AG20443 (cell line): ENCODE measurements around the gene ZC3H12D.
"Not testable (repeated sequence)": the region's sequence is repeated elsewhere in the genome, so short reads cannot be mapped to it uniquely, and the experiment has no call there.

Experiments used
- DNase-seq: peaks from one replicate; pipeline ENCODE4 v3.0.0; 2012; ENCODE audit warnings: low spot score, mixed read lengths

ZC3H12D gene

DNA sequence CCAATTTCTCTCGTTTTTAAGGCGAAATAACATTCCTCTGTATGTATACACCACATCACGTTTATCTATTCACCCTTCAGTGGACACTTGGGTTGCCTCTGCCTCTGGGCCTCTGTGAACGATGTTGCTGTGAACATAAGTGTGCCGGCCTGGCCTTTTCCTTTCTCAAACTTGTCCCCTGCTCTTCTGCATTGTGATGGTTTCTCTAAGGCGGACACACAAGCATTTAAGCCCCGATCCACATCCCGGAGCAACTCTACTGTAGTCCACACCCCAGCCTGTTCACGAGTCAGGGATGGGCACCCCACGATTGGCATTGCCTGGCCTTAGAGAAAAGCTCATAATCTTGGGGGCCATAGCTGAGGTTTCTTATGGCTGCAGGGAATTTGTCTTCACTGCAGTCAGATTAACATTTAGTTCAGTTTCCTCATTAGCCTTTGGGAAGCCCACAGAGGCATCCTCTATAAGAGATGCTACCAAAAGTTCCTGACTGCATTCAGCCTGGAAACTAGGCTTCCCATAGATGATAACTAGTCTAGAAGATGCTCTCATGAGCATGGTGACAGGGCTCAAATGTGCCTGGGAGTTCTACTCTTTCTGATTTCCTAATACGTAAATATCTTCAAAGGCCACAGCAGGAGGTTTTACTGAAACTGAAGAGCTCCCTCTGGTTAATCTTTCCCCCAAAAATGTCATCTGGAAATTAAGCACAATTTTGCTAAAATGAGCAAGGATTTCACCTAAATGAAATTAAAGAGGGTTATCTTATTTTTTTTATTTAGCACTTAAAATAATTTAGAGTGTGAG is 762 bp downstream of the ZC3H12D start:
- DNase-seq, result no peak

DNA sequence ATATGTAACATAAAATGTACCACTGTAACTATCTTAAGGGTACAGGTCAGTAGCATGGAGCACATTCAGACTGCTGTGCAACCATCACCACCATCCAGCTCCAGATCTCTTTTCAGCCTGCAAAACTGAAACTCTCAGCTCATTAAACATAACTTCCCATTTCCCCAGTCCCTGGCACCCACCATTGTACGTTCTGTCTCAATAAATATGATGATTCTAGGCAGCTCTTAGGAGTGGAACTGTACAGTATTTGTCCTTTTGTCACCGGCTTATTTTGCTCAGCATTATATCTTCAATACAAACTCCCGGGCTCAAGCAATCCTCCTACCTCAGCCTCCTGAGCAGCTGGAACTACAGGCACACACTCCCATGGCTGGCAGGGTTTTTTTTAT is 1.5 kb downstream of the ZC3H12D start:
- DNase-seq, result no peak

DNA sequence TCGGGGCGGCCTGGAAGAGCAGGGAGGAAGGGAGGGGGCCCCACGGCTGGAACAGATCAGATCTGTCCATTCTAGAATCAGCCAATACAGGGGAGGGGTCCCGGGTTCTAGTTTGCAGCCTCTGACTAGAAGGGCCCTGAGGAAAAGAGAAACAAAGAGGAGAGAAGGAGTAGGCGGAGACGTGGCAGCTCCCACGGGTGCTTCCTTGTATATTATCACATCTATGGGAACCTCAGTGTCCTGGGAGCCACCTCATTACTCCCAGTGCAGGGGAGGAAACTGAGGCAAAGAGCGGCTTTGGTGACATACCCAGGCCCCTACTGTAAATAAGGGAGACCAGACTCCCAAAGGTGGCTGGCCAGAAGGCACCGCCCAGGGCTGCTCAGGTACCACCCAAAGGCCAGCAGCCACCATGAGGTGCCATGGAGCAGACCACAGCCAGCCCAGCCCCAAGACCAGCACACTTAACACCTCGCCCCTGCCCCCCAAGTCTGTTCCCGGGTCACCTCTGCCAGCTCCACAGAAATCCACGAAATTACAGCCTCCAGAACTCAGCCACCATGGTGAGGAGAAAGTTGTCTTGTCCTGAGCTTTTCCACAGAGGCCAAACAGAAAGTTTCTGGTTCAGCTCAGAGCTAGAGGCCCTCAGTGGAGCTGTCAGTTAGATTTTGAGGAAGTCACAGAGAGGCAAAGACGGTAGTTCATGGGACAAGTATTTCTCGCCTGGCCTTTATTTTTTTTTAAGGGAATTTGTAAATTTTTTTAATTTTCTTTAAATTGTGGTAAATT is 2.1 kb downstream of the ZC3H12D start:
- no peak for DNase-seq

DNA sequence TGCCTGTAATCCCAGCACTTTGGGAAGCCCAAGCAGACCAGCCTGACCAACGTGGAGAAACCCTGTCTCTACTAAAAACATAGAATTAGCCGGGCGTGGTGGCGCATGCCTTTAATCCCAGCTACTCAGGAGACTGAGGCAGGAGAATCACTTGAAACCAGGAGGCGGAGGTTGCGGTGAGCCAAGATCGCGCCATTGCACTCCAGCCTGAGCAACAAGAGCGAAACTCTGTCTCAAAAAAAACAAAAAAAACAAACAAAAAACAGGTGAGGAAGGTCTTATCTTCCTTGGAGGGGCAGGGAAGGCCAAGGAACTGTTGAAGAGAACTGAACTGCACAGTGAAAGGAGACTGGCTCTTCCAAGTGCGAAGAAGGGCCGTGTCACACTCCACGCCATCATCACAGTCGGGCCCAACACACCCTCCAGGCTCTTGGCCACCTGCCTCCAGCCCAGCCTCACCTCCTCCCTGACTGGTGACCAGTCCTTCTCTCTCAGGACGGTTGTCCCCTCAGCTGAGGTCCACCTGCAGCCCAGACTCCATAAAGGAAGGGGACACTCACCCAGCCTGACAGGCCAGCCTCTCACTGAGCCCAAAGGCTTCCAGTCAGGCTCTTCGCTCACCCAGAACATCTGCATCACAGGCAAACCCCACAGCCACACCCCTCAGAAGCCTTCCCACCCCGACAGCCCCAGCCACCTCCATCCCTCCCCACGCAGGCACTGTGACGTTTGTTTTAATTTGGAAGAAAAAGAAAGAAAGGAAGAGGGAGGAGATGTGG is 4.1 kb downstream of the ZC3H12D start:
- no peak for DNase-seq

DNA sequence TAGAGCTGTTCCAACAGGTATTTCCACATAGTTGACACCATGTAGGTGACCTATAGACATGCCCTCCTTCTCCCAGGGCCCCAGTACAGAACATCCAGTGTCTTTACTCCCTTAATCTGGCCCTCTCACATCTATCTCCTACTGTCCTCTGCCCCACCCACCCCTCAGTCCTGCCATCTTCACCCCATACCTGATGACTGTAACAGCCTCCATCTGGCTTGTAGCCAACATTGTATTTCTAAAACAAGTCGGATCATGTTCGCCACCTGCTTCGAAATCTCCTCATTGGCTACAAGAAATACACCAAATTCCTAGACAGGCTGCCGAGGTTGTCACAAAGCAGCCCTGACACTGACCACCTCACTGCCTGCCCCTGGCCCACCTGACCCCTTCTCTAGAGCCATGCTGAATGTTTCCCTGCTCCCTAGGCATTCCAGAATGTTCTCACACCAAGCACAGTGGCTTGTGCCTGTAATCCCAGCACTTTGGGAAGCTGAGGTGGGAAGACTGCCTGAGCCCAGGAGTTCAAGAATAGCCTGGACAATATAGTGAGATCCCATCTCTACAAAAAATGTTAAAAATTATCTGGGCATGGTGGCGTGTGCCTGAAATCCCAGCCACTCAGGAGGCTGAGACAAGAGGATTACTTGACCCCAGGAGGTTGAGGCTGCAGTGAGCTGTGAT is 6.0 kb downstream of the ZC3H12D start:
- DNase-seq, result no peak

DNA sequence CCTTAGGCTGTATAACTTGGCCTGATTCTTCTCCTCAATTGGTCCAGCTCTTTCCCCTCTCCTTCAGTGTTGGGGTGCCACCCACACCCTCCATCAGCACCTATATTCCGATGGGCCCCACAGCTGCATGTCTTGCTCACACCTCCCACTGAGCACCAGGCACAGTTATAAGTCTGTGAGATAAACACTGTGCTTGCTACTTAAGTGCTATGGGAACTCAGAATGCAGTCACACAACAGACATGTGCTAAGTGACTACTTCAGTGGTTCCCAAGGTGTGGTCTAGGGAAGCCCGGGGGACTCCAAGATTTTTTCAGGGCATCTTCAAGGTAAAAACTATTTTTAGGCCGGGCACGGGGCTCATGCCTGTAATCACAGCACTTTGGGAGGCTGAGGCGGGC is 7.3 kb downstream of the ZC3H12D start:
- DNase-seq, result peak; percentile 5

DNA sequence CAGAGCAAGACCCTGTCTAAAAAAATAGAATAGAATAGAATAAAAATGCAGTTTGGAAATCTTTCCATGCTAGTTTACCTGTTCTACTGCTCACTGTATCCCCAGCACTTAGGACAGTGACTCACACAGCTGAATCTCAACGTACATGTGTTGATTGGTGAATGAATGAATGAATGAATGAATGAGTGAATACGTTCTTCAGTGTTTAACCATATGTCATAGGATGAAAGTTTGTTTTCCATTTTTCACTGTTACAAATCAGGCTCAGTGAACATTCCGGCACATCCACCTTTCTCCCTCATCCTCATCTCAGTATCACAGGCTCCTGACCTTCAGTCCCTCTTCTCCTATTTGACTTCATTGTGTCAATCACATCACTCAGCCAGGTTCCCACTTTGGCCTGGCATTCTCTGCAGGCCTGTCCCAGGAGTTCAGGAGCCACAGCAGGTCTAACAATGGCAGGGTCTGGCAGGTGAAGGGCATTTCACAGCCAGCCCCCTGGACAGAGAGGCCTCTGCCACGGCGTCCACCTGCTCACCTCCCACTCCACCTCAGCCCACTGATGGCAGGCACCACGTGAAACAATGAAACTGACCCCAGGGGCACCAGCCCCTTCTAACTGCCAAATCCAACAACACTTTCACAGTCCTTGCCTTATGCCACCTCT is 7.9 kb downstream of the ZC3H12D start:
- DNase-seq, result peak; percentile 1

DNA sequence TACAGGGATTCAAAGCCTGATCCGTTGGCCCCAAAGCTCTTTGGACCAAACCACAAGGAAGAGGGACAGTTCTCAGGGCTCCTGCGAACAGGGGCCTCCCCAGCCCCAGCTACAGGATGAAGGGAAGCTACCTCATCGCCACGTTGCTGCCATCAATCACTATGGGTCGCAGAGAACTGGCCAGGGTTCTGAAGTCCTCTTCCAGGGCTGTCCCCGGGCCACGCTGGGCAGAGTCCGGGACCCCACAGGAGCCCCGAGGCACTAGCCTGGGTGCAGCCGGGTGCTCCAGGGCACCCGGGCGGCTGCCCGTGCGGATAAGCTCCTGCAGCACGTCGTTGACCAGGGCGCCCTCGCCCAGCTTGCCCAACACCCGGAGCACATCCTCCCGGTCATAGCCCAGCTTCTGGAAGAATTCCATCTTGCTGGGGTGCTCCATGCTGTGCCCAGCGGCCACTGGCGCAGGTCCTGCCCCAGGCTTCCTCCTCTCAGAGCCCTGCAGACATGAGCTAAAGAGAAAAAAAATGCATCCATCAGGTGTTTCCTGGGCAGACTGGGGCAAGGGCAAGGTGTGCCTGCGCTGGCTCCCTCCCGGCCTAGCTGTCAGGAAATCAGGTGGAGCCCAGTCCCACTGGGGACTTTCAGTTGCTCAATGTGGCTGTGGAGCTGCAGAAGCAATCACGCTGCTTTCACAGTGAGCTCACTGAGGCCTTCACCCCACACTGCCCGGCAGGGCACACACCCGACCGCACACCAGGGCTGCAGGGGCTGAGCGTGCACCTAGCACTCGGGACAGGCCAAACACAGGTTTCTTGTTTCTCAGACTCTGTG is 10.5 kb downstream of the ZC3H12D start:
- DNase-seq, result peak; percentile 4

DNA sequence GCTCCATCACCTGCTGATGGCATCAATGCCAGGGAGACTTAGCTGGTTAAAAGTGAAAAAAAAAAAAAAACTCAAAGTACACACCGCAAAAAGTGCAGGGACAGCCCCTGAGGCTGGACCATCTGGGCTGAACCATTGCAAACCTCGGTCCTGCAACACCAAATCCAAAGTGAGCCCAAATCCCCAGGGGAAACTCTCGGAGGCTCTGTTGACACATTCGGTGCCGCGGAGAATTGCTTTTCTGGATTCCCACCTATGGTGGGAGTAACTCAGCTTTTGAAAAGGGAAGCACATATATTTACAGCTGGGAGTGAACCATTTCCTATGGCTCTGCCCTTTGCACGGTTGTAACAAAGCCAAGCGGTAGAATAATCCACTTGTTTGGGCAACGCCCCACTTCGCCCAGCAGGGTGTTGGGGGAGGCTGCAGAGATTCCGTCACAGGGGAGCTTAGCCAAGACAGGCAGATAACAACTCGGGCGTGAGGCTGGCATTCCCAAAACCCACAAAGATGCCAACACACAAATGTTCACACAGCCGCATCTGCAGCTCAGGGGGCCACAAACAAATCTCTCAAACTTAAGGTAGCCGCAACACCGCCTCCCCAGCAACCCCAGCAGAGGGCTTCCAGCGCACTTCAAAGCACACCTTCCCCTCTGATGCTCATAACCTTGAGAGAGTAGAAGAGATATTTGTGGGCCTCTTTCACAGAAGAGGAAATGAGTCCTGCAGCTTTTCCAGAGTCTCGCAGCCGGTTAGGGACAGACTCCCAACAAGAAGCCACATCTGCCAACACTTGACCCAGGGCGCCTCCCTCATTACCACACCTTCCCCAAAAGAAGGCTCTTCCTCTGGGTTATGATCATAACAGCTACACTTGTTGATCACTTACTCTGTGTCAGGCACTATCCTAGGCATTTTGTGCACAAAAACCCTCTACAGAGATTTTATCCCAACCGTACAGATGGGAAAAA is 11.4 kb downstream of the ZC3H12D start:
- peak; percentile 5 for DNase-seq

DNA sequence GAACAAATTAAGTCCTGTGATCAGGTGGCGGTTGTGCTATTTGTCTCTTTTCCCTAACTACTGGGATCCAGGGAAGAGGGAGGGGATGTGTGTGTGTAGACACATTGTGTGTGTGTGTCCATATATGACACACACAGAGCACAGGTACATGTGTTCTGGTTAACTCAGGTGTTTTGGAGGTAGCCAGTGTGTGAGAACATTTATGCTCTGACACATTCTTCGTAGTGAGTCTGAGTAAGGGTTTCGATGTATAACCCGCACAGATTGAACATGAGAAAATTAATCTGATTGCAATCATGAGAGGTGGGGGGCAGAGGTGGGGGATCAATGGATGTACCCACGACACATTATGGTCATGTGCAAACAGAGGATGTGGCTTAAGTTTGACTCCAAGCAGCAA is 12.6 kb downstream of the ZC3H12D start:
- DNase-seq, result no peak

DNA sequence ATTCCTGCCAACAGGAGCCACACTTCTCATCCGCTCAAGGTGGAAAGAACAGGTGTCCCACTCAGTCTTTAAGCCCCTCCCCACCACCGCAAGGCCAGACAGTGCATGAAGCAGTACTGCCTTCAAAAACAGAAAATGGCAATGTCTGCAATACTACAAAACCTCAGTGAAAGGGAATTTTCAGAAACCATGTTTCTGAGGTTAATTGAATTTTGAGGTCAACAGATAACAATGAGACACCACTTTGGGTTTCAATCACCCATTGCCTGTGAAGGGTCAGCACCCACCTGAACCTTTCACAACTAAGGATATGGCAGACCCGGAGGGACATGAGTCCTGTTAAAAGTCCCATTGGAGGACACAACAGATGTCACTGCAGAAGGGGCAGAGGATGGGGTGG is 13.0 kb downstream of the ZC3H12D start:
- no peak for DNase-seq

DNA sequence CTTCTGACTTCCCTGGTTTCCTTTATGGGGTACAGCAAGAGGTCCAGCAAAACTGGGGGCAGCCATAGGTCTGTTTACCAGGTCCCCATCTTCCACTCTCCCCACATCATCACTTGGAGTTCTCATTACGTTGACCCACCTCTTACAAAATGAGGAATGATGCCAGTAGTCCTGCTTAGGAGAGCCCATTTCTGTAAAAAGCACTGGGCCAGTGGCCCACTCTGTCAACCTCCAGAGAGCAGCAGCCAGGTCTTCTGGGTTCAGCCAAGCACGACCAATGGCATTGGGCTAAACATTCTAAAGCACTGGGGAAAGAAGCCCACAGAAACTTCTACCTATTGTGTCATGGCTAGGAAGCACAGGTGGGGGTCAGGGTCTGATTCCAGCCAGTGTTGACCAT is 13.9 kb downstream of the ZC3H12D start:
- no peak for DNase-seq

DNA sequence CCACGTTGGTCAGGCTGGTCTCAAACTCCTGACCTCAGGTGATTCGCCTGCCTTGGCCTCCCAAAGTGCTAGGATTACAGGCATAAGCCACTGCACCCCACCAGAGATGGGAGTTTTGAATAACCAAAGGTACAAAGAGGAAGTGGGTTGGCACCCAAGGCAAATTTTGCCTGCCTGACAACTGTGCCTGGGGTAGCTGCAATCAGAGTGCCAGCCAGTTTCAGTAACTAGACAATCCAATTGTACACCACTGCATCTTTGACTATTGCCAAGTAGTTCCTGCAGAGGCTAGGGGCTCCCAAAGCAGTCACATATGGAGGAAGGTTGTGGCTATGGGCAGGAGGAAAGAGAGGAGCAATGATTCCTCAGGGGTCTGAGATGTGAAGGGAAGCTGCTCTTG is 16.6 kb downstream of the ZC3H12D start:
- DNase-seq, result no peak

DNA sequence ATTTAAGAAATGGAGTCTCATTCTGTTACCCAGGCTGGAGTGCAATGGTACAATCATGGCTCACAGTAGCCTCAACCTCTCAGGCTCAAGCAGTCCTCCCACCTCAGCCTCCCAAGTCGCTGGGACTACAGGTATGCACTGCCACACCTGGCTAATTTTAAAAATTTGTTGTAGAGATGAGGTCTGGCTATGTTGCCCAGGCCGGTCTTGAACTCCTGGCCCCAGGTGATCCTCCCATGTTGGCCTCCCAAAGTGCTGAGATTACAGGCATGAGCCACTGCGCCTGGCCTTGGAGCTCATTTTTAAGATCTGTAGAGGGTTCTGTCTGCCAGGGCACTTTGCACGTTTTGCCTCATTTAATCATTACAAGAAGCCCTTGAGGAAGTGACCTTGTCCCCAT is 17.5 kb downstream of the ZC3H12D start:
- no peak for DNase-seq

DNA sequence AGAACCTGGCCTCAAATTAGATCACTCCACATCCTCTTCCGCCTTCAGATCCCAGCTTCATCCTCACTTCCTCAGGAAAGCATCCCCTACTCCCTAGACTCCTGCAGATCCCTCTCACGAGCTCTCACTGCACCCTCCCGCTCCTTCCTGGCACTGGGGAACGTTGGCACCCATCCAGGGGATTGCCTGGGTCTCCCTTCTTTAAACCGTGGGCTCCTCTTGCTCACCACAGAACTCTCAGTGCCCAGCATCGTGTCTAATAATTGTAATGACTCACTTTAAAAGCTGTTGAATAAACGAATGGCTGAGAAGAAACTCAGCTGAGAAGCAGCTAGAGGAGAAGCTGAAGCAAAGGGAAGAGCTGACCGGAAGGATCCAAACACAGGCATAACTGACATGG is 20.4 kb downstream of the ZC3H12D start:
- no peak for DNase-seq

DNA sequence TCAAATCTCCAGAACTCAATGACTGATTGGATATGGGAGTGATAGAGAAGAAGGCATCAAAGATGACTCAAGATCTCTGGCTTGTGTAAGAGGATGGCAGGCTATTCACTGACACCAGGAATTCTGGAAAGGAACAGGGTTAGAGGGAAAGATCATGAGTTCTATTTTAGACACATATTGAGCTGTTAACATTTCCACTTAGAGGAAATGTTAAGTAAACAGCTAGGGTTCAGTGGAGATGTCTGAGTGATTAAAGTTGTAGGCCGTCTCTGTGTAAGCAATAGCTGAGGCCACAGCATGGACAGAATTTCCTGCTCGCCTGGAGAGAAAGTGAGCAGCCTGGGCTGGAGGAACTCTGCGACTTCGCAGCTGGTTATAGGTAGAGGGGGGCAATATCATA is 21.0 kb downstream of the ZC3H12D start:
- no peak for DNase-seq

DNA sequence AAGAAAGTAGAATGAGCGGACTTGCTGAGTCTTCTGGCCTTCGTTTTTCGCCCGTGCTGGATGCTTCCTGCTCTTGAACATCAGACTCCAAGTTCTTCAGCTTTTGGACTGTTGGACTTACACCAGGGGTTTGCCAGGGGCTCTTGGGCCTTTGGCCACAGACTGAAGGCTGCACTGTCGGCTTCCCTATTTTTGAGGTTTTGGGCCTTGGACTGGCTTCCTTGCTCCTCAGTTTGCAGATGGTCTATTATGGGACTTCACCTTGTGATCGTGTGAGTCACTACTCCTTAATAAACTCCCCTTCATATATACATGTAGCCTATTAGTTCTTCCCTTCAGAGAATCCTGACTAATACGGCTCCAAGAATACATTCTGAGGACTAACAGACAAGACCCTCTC is 22.1 kb downstream of the ZC3H12D start:
- not testable (repeated sequence) for DNase-seq

DNA sequence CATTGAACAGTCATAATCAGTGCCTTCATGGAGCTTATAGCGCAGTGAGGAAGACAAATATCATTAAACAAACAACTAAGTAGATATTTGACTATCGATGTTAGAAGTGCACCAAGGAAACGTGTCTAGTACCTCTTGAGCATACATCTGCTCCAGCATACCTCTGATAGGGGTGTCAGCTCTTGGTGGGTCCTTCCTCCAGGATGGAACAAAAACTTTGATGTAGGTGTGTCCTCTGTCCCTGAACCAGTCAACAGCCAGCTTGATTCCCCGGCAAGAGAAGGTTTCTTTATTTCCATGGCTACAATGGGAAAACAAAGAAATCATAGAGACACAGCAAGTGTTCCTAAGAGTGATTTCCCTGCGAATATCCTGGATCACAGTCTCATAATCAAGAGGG is 23.1 kb downstream of the ZC3H12D start:
- DNase-seq, result no peak

DNA sequence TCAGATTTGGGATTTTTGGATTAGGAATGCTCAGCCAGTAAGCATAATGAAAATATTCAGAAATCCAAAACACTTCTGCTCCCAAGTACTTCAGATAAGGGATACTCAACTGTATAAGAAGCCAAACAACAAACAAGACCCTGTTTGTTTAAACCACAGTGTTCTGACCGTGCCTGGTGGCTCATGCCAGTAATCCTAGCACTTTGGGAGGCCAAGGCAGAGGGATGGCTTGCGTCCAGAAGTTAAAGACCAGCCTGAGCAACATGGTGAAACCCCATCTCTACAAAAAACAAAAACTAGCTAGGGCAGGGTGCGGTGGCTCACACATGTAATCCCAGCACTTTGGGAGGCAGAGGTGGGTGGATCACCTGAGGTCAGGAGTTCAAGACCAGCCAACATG is 24.6 kb downstream of the ZC3H12D start:
- not testable (repeated sequence) for DNase-seq
